Neural cell (in vitro differentiated cells): ENCODE results near the gene DENND1A. TPM values are rescaled to one million over a fixed set of nuclear protein-coding genes. Genes with fewer than 3 reads are reported as not detected.

Source experiments
- H2AFZ ChIP-seq: fragments of 200-600, 300-800 bp; sonication (generic), shearing (Covaris generic); 2 replicates; pipeline ENCODE4 v1.6.0; 2014; ENCODE audit warnings: low read depth, mild to moderate bottlenecking, antibody characterized with exemption, low read length, moderate library complexity
- H3F3A ChIP-seq: fragments of 200-600 bp; shearing (Covaris generic); 2 replicates; pipeline ENCODE4 v1.6.1; 2016; ENCODE audit warnings: mild to moderate bottlenecking, moderate library complexity, mixed read lengths, antibody characterized with exemption, low read length; ENCODE audit not compliant: insufficient read depth, poor library complexity, severe bottlenecking
- H3K27ac ChIP-seq: fragments of 200-600, 300-800 bp; sonication (generic), shearing (Covaris generic); 2 replicates; pipeline ENCODE4 v1.5.1; 2014; ENCODE audit warnings: mild to moderate bottlenecking, low read length, moderate library complexity
- H3K27me3 ChIP-seq: fragments of 300-800, 200-600 bp; sonication (generic), shearing (Covaris generic); 2 replicates; pipeline ENCODE4 v1.6.0; 2014; ENCODE audit warnings: mild to moderate bottlenecking, low read depth, low read length, moderate library complexity; ENCODE audit not compliant: insufficient read depth
- H3K36me3 ChIP-seq: fragments of 300-800, 200-600 bp; sonication (generic), shearing (Covaris generic); 2 replicates; pipeline ENCODE4 v1.5.1; 2014; ENCODE audit warnings: mild to moderate bottlenecking, antibody characterized with exemption, low read length, moderate library complexity; ENCODE audit not compliant: insufficient read depth
- H3K4me2 ChIP-seq: fragments of 300-800, 200-600 bp; sonication (generic), shearing (Covaris generic); 2 replicates; pipeline ENCODE4 v1.6.0; 2014; ENCODE audit warnings: mild to moderate bottlenecking, low read length
- H3K4me3 ChIP-seq: fragments of 300-800, 200-600 bp; sonication (generic), shearing (Covaris generic); 2 replicates; pipeline ENCODE4 v1.5.1; 2014; ENCODE audit warnings: mild to moderate bottlenecking, low read length, moderate library complexity
- H3K79me2 ChIP-seq: fragments of 200-600 bp; shearing (Covaris generic); replicated peaks from 2 replicates; pipeline ENCODE4 v1.6.0; 2014; ENCODE audit warnings: mild to moderate bottlenecking, low read length, moderate library complexity; ENCODE audit not compliant: insufficient read depth
- H3K9ac ChIP-seq: fragments of 300-800, 200-600 bp; sonication (generic), shearing (Covaris generic); 2 replicates; pipeline ENCODE4 v1.6.1; 2016; ENCODE audit warnings: mild to moderate bottlenecking, low read length, mixed read lengths
- H3K9me2 ChIP-seq: fragments of 200-600 bp; shearing (Covaris generic); 2 replicates; pipeline ENCODE4 v1.6.1; 2016; ENCODE audit warnings: mild to moderate bottlenecking, low read length, mixed read lengths; ENCODE audit not compliant: insufficient read depth
- H3K9me3 ChIP-seq: fragments of 200-600, 300-800 bp; sonication (generic), shearing (Covaris generic); 2 replicates; pipeline ENCODE4 v1.6.1; 2016; ENCODE audit warnings: mild to moderate bottlenecking, mixed run types, low read length, moderate library complexity, mixed read lengths
- H4K20me1 ChIP-seq: fragments of 200-600 bp; shearing (Covaris generic); 2 replicates; pipeline ENCODE4 v1.6.1; 2016; ENCODE audit warnings: mild to moderate bottlenecking, mixed run types; ENCODE audit not compliant: insufficient read depth
- CTCF ChIP-seq: fragments of 450-650 bp; IDR thresholded peaks from 2 replicates; pipeline ENCODE4 v1.5.1; 2014; ENCODE audit warnings: antibody characterized with exemption, mild to moderate bottlenecking, moderate library complexity; ENCODE audit not compliant: poor library complexity, severe bottlenecking
- EP300 ChIP-seq: fragments of 450-650 bp; conservative IDR thresholded peaks from 2 replicates; pipeline ENCODE4 v1.6.1; 2014; ENCODE audit warnings: antibody characterized with exemption, mild to moderate bottlenecking, moderate library complexity; ENCODE audit not compliant: poor library complexity, severe bottlenecking
- EZH2 ChIP-seq: fragments of 200-600, 300-800 bp; shearing (Covaris generic), sonication (generic); IDR thresholded peaks from 2 replicates; pipeline ENCODE4 v1.6.1; 2014; ENCODE audit warnings: antibody characterized with exemption, low read length, borderline replicate concordance, mild to moderate bottlenecking; ENCODE audit not compliant: insufficient read depth, poor library complexity, severe bottlenecking
- MXI1 ChIP-seq: fragments of 450-650 bp; conservative IDR thresholded peaks from 2 replicates; pipeline ENCODE4 v1.6.1; 2014; ENCODE audit warnings: antibody characterized with exemption, mild to moderate bottlenecking; ENCODE audit not compliant: poor library complexity, severe bottlenecking
- POLR2AphosphoS5 ChIP-seq: IDR thresholded peaks from 2 replicates; pipeline ENCODE4 v1.6.1; 2012
- RAD21 ChIP-seq: fragments of 450-650 bp; conservative IDR thresholded peaks from 2 replicates; pipeline ENCODE4 v1.6.1; 2014; ENCODE audit warnings: antibody characterized with exemption, mild to moderate bottlenecking, moderate library complexity
- SMC3 ChIP-seq: fragments of 450-650 bp; conservative IDR thresholded peaks from 2 replicates; pipeline ENCODE4 v1.6.1; 2014; ENCODE audit warnings: antibody characterized with exemption, mild to moderate bottlenecking, moderate library complexity; ENCODE audit not compliant: poor library complexity
- TAF1 ChIP-seq: IDR thresholded peaks from 2 replicates; pipeline ENCODE4 v1.6.1; 2012; ENCODE audit warnings: low read depth
- polyA plus RNA-seq: library from polyadenylated mRNA; depleted of rRNA; stranded (reverse); fragments of >200 nt; gene quantifications from 2 replicates; pipeline ENCODE4 v1.2.3, GENCODE V29; 2014
- TF ChIP-seq, protein P1 (sequence below): IDR thresholded peaks from 2 replicates; pipeline ENCODE4 v1.6.1; 2012; ENCODE audit warnings: borderline replicate concordance

Gene DENND1A
- polyA plus RNA-seq, 1 donor from 2014 or later: 2.3 TPM

- TF ChIP-seq POLR2AphosphoS5 (no peak), RAD21 (no peak), EZH2 (no peak), CTCF (no peak), MXI1 (no peak), TAF1 (no peak), SMC3 (no peak), EP300 (no peak)
- TF ChIP-seq, protein P1, sequence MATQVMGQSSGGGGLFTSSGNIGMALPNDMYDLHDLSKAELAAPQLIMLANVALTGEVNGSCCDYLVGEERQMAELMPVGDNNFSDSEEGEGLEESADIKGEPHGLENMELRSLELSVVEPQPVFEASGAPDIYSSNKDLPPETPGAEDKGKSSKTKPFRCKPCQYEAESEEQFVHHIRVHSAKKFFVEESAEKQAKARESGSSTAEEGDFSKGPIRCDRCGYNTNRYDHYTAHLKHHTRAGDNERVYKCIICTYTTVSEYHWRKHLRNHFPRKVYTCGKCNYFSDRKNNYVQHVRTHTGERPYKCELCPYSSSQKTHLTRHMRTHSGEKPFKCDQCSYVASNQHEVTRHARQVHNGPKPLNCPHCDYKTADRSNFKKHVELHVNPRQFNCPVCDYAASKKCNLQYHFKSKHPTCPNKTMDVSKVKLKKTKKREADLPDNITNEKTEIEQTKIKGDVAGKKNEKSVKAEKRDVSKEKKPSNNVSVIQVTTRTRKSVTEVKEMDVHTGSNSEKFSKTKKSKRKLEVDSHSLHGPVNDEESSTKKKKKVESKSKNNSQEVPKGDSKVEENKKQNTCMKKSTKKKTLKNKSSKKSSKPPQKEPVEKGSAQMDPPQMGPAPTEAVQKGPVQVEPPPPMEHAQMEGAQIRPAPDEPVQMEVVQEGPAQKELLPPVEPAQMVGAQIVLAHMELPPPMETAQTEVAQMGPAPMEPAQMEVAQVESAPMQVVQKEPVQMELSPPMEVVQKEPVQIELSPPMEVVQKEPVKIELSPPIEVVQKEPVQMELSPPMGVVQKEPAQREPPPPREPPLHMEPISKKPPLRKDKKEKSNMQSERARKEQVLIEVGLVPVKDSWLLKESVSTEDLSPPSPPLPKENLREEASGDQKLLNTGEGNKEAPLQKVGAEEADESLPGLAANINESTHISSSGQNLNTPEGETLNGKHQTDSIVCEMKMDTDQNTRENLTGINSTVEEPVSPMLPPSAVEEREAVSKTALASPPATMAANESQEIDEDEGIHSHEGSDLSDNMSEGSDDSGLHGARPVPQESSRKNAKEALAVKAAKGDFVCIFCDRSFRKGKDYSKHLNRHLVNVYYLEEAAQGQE: no peak
- H3K79me2 ChIP-seq: no peaks in the 10 kb centered on the region
- no peak overlapping the region for H3K27ac ChIP-seq
- no peak overlapping the region for H3K9ac ChIP-seq
- no peaks in the 10 kb centered on the region for H4K20me1 ChIP-seq
- H3K9me3 ChIP-seq: no peaks in the 10 kb centered on the region
- H3F3A ChIP-seq: peaks cover 4% of the 10 kb centered on the region
- H3K27me3 ChIP-seq: no peaks in the 10 kb centered on the region
- no peaks in the 10 kb centered on the region for H3K36me3 ChIP-seq
- H3K9me2 ChIP-seq: no peaks in the 10 kb centered on the region
- no peak overlapping the region for H2AFZ ChIP-seq
- no peak overlapping the region for H3K4me2 ChIP-seq
- no peak overlapping the region for H3K4me3 ChIP-seq
Observed at GRCh38 chr9:123689701-123690428, 240.1 kb downstream of the DENND1A start.

DNA sequence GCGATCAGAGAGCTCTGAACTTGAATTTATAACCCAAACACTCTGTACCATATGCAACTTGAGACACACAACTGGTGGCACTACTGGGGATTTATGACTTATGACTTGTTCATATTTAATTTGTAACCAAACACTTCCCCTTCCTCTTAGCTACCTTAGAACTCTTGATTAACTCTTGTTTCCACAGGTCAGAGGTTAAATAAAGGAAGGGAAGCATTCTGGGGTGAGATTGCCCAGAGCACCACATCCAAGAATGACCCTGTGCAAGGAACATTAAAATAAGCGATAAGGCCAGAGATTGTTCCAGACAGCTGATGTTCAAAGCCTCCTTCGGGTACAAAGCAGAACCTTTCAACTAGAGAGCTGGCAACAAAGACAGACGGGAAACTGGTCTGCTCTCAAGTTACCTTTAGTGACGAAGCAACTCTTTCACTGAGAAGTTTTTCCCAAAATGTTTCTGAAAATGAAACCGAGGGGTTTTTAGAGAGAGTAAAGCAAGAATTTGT lies 242.6 kb downstream of the DENND1A start:
- no peaks in the 10 kb centered on the region for H3K79me2 ChIP-seq
- H3K4me3 ChIP-seq: no peak overlapping the region
- peaks cover 4% of the 10 kb centered on the region for H3F3A ChIP-seq
- H3K4me2 ChIP-seq: no peak overlapping the region
- no peaks in the 10 kb centered on the region for H4K20me1 ChIP-seq
- no peaks in the 10 kb centered on the region for H3K9me2 ChIP-seq
- H3K9me3 ChIP-seq: no peaks in the 10 kb centered on the region
- H2AFZ ChIP-seq: no peak overlapping the region
- H3K9ac ChIP-seq: no peak overlapping the region
- H3K27ac ChIP-seq: no peak overlapping the region
- TF ChIP-seq EZH2 (no peak), RAD21 (no peak), CTCF (no peak), MXI1 (no peak), EP300 (no peak), POLR2AphosphoS5 (no peak), SMC3 (no peak), TAF1 (no peak)
- TF ChIP-seq, protein P1: no peak
- H3K27me3 ChIP-seq: no peaks in the 10 kb centered on the region
- H3K36me3 ChIP-seq: no peaks in the 10 kb centered on the region
